WTC11 (cell line): ENCODE measurements around the gene MRPL2. TPM values are rescaled to one million over a fixed set of nuclear protein-coding genes. Genes with fewer than 3 reads are reported as not detected.
A peak's percentile ranks its signal among the peaks of the same experiment; 100 is the strongest.

ENCODE experiments used
- ATF3 ChIP-seq: sonication (generic); formaldehyde crosslinking; conservative IDR thresholded peaks from 2 replicates; pipeline ENCODE4 v1.8.1; 2022; ENCODE audit warnings: mild to moderate bottlenecking, missing genetic modification reagents
- ELF4 ChIP-seq: sonication (generic); formaldehyde crosslinking; IDR thresholded peaks from 2 replicates; pipeline ENCODE4 v1.8.1; 2022; ENCODE audit warnings: low read depth, mild to moderate bottlenecking, moderate library complexity, missing genetic modification reagents
- ERG ChIP-seq: fragments of 250-450 bp; sonication (Bioruptor Pico); IDR thresholded peaks from 2 replicates; pipeline ENCODE4 v1.8.0; 2021; ENCODE audit warnings: mild to moderate bottlenecking
- ETV6 ChIP-seq: sonication (generic); formaldehyde crosslinking; IDR thresholded peaks from 2 replicates; pipeline ENCODE4 v1.8.1; 2022; ENCODE audit warnings: mild to moderate bottlenecking, missing genetic modification reagents
- FOXJ3 ChIP-seq: sonication (generic); formaldehyde crosslinking; IDR thresholded peaks from 2 replicates; pipeline ENCODE4 v1.9.0; 2021; ENCODE audit warnings: missing genetic modification reagents, mild to moderate bottlenecking, borderline replicate concordance
- HMGA2 ChIP-seq: fragments of 250-450 bp; sonication (Bioruptor Pico); IDR thresholded peaks from 2 replicates; pipeline ENCODE4 v1.4.0; 2021; ENCODE audit warnings: mild to moderate bottlenecking, moderate library complexity
- IRF2 ChIP-seq: sonication (generic); formaldehyde crosslinking; IDR thresholded peaks from 2 replicates; pipeline ENCODE4 v1.8.0; 2022; ENCODE audit warnings: low read depth, missing genetic modification reagents, borderline replicate concordance
- JUN ChIP-seq: sonication (generic); formaldehyde crosslinking; IDR thresholded peaks from 2 replicates; pipeline ENCODE4 v1.8.0; 2023; ENCODE audit warnings: mild to moderate bottlenecking, missing genetic modification reagents
- MAX ChIP-seq: sonication (generic); formaldehyde crosslinking; IDR thresholded peaks from 2 replicates; pipeline ENCODE4 v1.8.0; 2022; ENCODE audit warnings: mild to moderate bottlenecking, missing genetic modification reagents
- NR3C1 ChIP-seq: sonication (generic); formaldehyde crosslinking; conservative IDR thresholded peaks from 2 replicates; pipeline ENCODE4 v1.8.1; 2023; ENCODE audit warnings: low read depth, mild to moderate bottlenecking, missing genetic modification reagents
- RELA ChIP-seq: sonication (generic); formaldehyde crosslinking; IDR thresholded peaks from 2 replicates; pipeline ENCODE4 v1.8.1; 2022; ENCODE audit warnings: missing genetic modification reagents, mild to moderate bottlenecking, borderline replicate concordance
- RORB ChIP-seq: fragments of 250-450 bp; sonication (Bioruptor Pico); IDR thresholded peaks from 2 replicates; pipeline ENCODE4 v1.9.0; 2021; ENCODE audit warnings: mild to moderate bottlenecking
- SMAD3 ChIP-seq: sonication (generic); formaldehyde crosslinking; IDR thresholded peaks from 2 replicates; pipeline ENCODE4 v1.8.0; 2022; ENCODE audit warnings: missing genetic modification reagents, mild to moderate bottlenecking, borderline replicate concordance
- SOX15 ChIP-seq: fragments of 250-450 bp; sonication (Bioruptor Pico); IDR thresholded peaks from 2 replicates; pipeline ENCODE4 v1.9.0; 2021; ENCODE audit warnings: mild to moderate bottlenecking
- ZBTB21 ChIP-seq: sonication (generic); formaldehyde crosslinking; IDR thresholded peaks from 2 replicates; pipeline ENCODE4 v1.8.1; 2023; ENCODE audit warnings: mild to moderate bottlenecking, missing genetic modification reagents, borderline replicate concordance
- ZNF121 ChIP-seq: sonication (generic); formaldehyde crosslinking; IDR thresholded peaks from 2 replicates; pipeline ENCODE4 v1.8.0; 2023; ENCODE audit warnings: missing genetic modification reagents
- ZNF263 ChIP-seq: sonication (generic); formaldehyde crosslinking; IDR thresholded peaks from 2 replicates; pipeline ENCODE4 v1.8.1; 2022; ENCODE audit warnings: low read depth, mild to moderate bottlenecking, moderate library complexity, missing genetic modification reagents
- ZNF423 ChIP-seq: fragments of 250-450 bp; sonication (Bioruptor Pico); IDR thresholded peaks from 2 replicates; pipeline ENCODE4 v2.1.2; 2022; ENCODE audit warnings: mild to moderate bottlenecking, moderate library complexity
- total RNA-seq: library from RNA; stranded (reverse); gene quantifications from 3 replicates; pipeline ENCODE4 v1.2.3, GENCODE V29; 2021
- TF ChIP-seq, protein P1 (sequence below): sonication (generic); formaldehyde crosslinking; IDR thresholded peaks from 2 replicates; pipeline ENCODE4 v1.8.1; 2023; ENCODE audit warnings: mild to moderate bottlenecking, missing genetic modification reagents, moderate library complexity
- TF ChIP-seq, protein P2 (sequence below): fragments of 250-450 bp; sonication (Bioruptor Pico); IDR thresholded peaks from 2 replicates; pipeline ENCODE4 v1.9.0; 2021; ENCODE audit warnings: mild to moderate bottlenecking, borderline replicate concordance
- TF ChIP-seq, protein P3 (sequence below): sonication (generic); formaldehyde crosslinking; IDR thresholded peaks from 2 replicates; pipeline ENCODE4 v1.8.0; 2022; ENCODE audit warnings: mild to moderate bottlenecking, missing genetic modification reagents
- TF ChIP-seq, protein P4 (sequence below): sonication (generic); formaldehyde crosslinking; IDR thresholded peaks from 2 replicates; pipeline ENCODE4 v1.8.0; 2022; ENCODE audit warnings: mild to moderate bottlenecking, missing genetic modification reagents
- TF ChIP-seq, protein P5 (sequence below): sonication (generic); formaldehyde crosslinking; IDR thresholded peaks from 2 replicates; pipeline ENCODE4 v1.8.0; 2023; ENCODE audit warnings: missing genetic modification reagents
- TF ChIP-seq, protein P6 (sequence below): sonication (generic); formaldehyde crosslinking; IDR thresholded peaks from 2 replicates; pipeline ENCODE4 v1.8.1; 2023; ENCODE audit warnings: mild to moderate bottlenecking, missing genetic modification reagents, borderline replicate concordance

Gene MRPL2
- total RNA-seq, 1 experiment from 2014 or later: 131 TPM

DNA sequence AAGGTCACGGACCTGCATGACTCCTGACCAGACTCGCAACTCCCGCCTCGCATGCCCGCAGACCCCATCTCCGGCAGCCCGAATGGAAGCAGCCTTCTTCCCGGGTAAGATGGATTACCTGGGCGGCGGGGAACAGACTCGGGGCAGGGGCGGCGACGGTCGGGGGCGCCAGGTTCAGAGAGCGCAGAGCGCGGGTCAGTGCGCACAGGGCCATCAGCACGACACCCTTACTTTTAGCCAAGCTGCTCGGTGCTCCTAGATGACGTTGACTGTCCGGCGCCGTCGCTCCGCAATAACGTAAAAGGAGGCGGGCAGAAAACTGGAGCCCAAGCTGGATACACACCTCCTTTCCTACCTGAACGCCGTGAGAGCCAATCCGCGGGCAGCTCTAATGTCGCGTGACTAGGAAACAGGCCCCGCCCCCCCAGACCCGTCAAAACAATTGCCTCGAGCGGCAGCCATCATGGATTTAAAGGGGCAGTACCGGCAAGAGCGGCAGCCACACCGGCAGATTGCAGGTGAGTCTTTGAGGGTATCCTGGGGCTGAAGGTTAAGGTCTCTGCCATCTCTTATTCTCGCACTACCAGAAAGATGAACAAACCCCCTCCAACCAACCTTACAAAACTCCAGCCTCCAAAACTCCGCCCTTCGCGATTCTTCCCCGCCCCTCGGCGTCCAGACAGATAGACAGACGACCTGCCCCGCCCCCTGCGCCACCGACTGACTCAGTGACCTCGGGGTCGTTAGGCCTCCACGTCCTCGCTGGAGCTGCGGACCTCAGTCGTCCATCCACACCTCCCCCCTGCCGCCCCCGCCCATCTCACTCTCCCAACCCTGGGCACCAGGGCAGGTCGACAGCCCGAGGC, at the start of gene MRPL2, which contains the start of gene KLC4 (continued):
- TF ChIP-seq, protein P1, sequence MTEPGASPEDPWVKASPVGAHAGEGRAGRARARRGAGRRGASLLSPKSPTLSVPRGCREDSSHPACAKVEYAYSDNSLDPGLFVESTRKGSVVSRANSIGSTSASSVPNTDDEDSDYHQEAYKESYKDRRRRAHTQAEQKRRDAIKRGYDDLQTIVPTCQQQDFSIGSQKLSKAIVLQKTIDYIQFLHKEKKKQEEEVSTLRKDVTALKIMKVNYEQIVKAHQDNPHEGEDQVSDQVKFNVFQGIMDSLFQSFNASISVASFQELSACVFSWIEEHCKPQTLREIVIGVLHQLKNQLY (CRISPR knock-in tag): no peak
- TF ChIP-seq SMAD3 (CRISPR knock-in tag) (0 out of 2 replicates have a peak, but pooled peaks have one; percentile 19), ZBTB21 (CRISPR knock-in tag) (no peak), IRF2 (CRISPR knock-in tag) (no peak), ATF3 (no peak), ZNF263 (CRISPR knock-in tag) (no peak), HMGA2 (no peak), ELF4 (CRISPR knock-in tag) (no peak), RORB (no peak), JUN (CRISPR knock-in tag) (no peak), ETV6 (0 out of 2 replicates have a peak, but pooled peaks have one; percentile 35), ERG (CRISPR knock-in tag) (no peak), FOXJ3 (no peak), RELA (CRISPR knock-in tag) (no peak), NR3C1 (CRISPR knock-in tag) (no peak), ZNF121 (CRISPR knock-in tag) (peak; percentile 84), MAX (CRISPR knock-in tag) (peak; percentile 76), SOX15 (CRISPR knock-in tag) (no peak), ZNF423 (CRISPR knock-in tag) (no peak)
- TF ChIP-seq, protein P2, sequence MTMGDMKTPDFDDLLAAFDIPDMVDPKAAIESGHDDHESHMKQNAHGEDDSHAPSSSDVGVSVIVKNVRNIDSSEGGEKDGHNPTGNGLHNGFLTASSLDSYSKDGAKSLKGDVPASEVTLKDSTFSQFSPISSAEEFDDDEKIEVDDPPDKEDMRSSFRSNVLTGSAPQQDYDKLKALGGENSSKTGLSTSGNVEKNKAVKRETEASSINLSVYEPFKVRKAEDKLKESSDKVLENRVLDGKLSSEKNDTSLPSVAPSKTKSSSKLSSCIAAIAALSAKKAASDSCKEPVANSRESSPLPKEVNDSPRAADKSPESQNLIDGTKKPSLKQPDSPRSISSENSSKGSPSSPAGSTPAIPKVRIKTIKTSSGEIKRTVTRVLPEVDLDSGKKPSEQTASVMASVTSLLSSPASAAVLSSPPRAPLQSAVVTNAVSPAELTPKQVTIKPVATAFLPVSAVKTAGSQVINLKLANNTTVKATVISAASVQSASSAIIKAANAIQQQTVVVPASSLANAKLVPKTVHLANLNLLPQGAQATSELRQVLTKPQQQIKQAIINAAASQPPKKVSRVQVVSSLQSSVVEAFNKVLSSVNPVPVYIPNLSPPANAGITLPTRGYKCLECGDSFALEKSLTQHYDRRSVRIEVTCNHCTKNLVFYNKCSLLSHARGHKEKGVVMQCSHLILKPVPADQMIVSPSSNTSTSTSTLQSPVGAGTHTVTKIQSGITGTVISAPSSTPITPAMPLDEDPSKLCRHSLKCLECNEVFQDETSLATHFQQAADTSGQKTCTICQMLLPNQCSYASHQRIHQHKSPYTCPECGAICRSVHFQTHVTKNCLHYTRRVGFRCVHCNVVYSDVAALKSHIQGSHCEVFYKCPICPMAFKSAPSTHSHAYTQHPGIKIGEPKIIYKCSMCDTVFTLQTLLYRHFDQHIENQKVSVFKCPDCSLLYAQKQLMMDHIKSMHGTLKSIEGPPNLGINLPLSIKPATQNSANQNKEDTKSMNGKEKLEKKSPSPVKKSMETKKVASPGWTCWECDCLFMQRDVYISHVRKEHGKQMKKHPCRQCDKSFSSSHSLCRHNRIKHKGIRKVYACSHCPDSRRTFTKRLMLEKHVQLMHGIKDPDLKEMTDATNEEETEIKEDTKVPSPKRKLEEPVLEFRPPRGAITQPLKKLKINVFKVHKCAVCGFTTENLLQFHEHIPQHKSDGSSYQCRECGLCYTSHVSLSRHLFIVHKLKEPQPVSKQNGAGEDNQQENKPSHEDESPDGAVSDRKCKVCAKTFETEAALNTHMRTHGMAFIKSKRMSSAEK (CRISPR knock-in tag): no peak
- TF ChIP-seq, protein P3, sequence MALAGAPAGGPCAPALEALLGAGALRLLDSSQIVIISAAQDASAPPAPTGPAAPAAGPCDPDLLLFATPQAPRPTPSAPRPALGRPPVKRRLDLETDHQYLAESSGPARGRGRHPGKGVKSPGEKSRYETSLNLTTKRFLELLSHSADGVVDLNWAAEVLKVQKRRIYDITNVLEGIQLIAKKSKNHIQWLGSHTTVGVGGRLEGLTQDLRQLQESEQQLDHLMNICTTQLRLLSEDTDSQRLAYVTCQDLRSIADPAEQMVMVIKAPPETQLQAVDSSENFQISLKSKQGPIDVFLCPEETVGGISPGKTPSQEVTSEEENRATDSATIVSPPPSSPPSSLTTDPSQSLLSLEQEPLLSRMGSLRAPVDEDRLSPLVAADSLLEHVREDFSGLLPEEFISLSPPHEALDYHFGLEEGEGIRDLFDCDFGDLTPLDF (CRISPR knock-in tag): no peak
- TF ChIP-seq, protein P4, sequence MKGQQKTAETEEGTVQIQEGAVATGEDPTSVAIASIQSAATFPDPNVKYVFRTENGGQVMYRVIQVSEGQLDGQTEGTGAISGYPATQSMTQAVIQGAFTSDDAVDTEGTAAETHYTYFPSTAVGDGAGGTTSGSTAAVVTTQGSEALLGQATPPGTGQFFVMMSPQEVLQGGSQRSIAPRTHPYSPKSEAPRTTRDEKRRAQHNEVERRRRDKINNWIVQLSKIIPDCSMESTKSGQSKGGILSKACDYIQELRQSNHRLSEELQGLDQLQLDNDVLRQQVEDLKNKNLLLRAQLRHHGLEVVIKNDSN (CRISPR knock-in tag): peak; percentile 76; the same call in 1 of the 2 replicates
- TF ChIP-seq, protein P5, sequence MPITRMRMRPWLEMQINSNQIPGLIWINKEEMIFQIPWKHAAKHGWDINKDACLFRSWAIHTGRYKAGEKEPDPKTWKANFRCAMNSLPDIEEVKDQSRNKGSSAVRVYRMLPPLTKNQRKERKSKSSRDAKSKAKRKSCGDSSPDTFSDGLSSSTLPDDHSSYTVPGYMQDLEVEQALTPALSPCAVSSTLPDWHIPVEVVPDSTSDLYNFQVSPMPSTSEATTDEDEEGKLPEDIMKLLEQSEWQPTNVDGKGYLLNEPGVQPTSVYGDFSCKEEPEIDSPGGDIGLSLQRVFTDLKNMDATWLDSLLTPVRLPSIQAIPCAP (CRISPR knock-in tag): no peak
- TF ChIP-seq, protein P6, sequence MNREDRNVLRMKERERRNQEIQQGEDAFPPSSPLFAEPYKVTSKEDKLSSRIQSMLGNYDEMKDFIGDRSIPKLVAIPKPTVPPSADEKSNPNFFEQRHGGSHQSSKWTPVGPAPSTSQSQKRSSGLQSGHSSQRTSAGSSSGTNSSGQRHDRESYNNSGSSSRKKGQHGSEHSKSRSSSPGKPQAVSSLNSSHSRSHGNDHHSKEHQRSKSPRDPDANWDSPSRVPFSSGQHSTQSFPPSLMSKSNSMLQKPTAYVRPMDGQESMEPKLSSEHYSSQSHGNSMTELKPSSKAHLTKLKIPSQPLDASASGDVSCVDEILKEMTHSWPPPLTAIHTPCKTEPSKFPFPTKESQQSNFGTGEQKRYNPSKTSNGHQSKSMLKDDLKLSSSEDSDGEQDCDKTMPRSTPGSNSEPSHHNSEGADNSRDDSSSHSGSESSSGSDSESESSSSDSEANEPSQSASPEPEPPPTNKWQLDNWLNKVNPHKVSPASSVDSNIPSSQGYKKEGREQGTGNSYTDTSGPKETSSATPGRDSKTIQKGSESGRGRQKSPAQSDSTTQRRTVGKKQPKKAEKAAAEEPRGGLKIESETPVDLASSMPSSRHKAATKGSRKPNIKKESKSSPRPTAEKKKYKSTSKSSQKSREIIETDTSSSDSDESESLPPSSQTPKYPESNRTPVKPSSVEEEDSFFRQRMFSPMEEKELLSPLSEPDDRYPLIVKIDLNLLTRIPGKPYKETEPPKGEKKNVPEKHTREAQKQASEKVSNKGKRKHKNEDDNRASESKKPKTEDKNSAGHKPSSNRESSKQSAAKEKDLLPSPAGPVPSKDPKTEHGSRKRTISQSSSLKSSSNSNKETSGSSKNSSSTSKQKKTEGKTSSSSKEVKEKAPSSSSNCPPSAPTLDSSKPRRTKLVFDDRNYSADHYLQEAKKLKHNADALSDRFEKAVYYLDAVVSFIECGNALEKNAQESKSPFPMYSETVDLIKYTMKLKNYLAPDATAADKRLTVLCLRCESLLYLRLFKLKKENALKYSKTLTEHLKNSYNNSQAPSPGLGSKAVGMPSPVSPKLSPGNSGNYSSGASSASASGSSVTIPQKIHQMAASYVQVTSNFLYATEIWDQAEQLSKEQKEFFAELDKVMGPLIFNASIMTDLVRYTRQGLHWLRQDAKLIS (CRISPR knock-in tag): no peak
